Thymus (tissue), 11 donors: ENCODE results near the gene ATXN7. TPM values are rescaled to one million over a fixed set of nuclear protein-coding genes. Genes with fewer than 3 reads are reported as not detected.

Experiments used
- DNase-seq, 9 donors: peaks; one replicate each; pipeline ENCODE4 v3.0.0-alpha.2; 2013; ENCODE audit warnings: low spot score in 9 of 9, low read depth in 6 of 9, missing footprints in 1 of 9
- H3K27ac ChIP-seq, 2 donors: one replicate each; pipeline ENCODE4 v1.5.1; 2013; ENCODE audit warnings: control low read depth in 1 of 2, low read depth in 1 of 2, low read length in 1 of 2, mild to moderate bottlenecking in 1 of 2, moderate library complexity in 1 of 2
- H3K27me3 ChIP-seq, 2 donors: one replicate each; pipeline ENCODE4 v1.5.1; 2013; ENCODE audit warnings: low read length in 1 of 2; ENCODE audit not compliant: control insufficient read depth in 2 of 2, insufficient read depth in 1 of 2
- H3K36me3 ChIP-seq, 2 donors: one replicate each; pipeline ENCODE4 v1.5.1; 2013; ENCODE audit warnings: low read length in 1 of 2, mild to moderate bottlenecking in 1 of 2, moderate library complexity in 1 of 2; ENCODE audit not compliant: control insufficient read depth in 2 of 2, insufficient read depth in 2 of 2
- H3K4me1 ChIP-seq, 2 donors: one replicate each; pipeline ENCODE4 v1.5.1; 2013; ENCODE audit warnings: low read length in 2 of 2; ENCODE audit not compliant: control insufficient read depth in 2 of 2, insufficient read depth in 2 of 2
- H3K4me3 ChIP-seq, 2 donors: one replicate each; pipeline ENCODE4 v1.5.1; 2013; ENCODE audit warnings: low read length in 2 of 2, control low read depth in 1 of 2, mild to moderate bottlenecking in 1 of 2
- H3K9me3 ChIP-seq, 2 donors: one replicate each; pipeline ENCODE4 v1.5.1; 2013; ENCODE audit warnings: low read length in 1 of 2, mild to moderate bottlenecking in 1 of 2; ENCODE audit not compliant: control insufficient read depth in 2 of 2, insufficient read depth in 1 of 2
- WGBS: extraction: QIAGEN DNeasy Blood & Tissue Kit; methylation state at CpG from one replicate; pipeline ENCODE4 v1.1.7; 2013; 5-methylcytosine and 5-hydroxymethylcytosine counted together
- polyA plus RNA-seq: library from polyadenylated mRNA; stranded (reverse); fragments of 200-250 nt; gene quantifications from one replicate; pipeline ENCODE4 v1.2.3, GENCODE V29; 2013
- total RNA-seq: library from RNA; stranded (reverse); fragments of 120-200 nt; gene quantifications from one replicate; pipeline ENCODE4 v1.2.4, GENCODE V29; 2013
- donor health status: healthy.

The ATXN7 gene
- total and polyA plus RNA-seq, 2 donors = 7.8 to 11.8 TPM

- H3K4me1 ChIP-seq = peaks cover 0 to under 1% of the 10 kb centered on the region in 2 donors
- 97% methylated on average over 2 of the region's 2 CpGs for WGBS
- H3K27me3 ChIP-seq = no peaks in the 10 kb centered on the region
- H3K9me3 ChIP-seq = no peaks in the 10 kb centered on the region
- H3K27ac ChIP-seq = no peak overlapping the region
- DNase-seq = no peak
- peaks cover 0 to 2% of the 10 kb centered on the region in 2 donors for H3K36me3 ChIP-seq
- H3K4me3 ChIP-seq = no peak overlapping the region
Observed at GRCh38 chr3:63857311-63857710, 6.4 kb upstream of the ATXN7 start.

- DNase-seq = no peak
- no peaks in the 10 kb centered on the region for H3K27me3 ChIP-seq
- WGBS = 99% methylated on average over 3 of the region's 3 CpGs
- H3K27ac ChIP-seq = no peak overlapping the region
- H3K36me3 ChIP-seq = no peaks in the 10 kb centered on the region
- H3K9me3 ChIP-seq = no peaks in the 10 kb centered on the region
- no peak overlapping the region for H3K4me3 ChIP-seq
- peaks cover 6 to 8% of the 10 kb centered on the region in 2 donors for H3K4me1 ChIP-seq
Observed at GRCh38 chr3:63860776-63861175, 2.9 kb upstream of the ATXN7 start.

- Histone ChIP-seq H3K4me1 (peaks cover 6 to 8% of the 10 kb centered on the region in 2 donors), H3K27ac (no peak overlapping the region), H3K36me3 (no peaks in the 10 kb centered on the region), H3K9me3 (no peaks in the 10 kb centered on the region), H3K4me3 (no peak overlapping the region), H3K27me3 (no peaks in the 10 kb centered on the region)
- no peak for DNase-seq
- WGBS = 98% methylated on average over 5 of the region's 5 CpGs
Observed at GRCh38 chr3:63861306-63861705, 2.4 kb upstream of the ATXN7 start.

GRCh38 chr3:63862804-63863149 is 890 bp upstream of the ATXN7 start:
- H3K27me3 ChIP-seq = no peaks in the 10 kb centered on the region
- WGBS = 28% methylated on average over 5 of the region's 5 CpGs
- DNase-seq = peak in 1 of 9 donors; percentile 18
- peak overlapping the region in 1 of 2 donors; percentile 9 for H3K27ac ChIP-seq
- H3K4me3 ChIP-seq = peak overlapping the region; percentile 76 to 82
- peaks cover 6 to 8% of the 10 kb centered on the region in 2 donors for H3K4me1 ChIP-seq
- peaks cover 0 to 5% of the 10 kb centered on the region in 2 donors for H3K36me3 ChIP-seq
- no peaks in the 10 kb centered on the region for H3K9me3 ChIP-seq

DNA sequence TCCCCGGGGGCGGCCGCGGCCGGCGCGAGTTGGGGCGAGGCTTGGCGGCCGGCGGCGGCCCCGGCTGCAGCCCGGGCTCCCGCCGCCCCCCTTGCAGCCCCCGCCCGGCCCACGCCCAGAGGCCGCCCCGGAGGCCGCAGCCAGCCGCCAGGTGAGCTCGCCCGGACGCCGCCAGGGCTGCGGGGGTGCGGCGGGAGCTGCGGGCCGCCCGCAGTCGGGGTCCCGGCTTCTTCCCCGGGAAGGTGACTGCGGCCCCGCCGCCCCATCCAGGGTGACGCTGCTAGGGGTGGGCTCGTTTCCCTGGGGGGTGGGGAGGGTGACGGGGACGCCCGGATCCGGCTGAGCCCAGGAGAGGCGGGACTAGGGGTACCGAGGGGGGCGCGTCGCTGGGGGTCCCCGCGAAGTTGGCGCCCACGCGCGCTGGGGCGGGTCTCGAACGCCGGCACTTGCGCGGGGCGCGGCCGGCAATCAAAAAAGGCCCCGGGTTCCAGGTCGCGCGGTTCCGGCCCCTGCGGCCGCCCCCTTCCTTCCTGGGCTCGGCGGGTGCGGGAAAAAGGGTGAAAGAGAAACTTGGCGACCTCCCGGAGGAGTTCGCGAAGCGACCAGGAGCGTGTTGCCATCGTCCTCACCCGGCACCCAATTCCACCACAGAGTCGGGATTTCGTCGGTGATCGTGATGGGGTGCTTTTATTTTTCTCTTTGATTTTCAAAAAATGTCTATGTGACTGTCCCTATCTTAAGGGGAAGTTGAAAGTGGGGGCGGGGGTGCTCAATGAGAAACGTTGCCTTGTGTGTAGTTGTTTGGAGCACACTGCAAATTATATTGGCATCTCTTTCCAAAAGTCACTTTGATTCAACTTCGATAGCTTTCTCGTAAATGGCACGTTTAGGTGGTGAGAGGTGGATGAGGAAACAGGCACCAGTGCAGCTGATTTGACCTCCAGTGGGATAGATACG is 619 bp downstream of the ATXN7 start:
- Histone ChIP-seq H3K36me3 (peaks cover 0 to 8% of the 10 kb centered on the region in 2 donors), H3K4me3 (peak overlapping the region; percentile 69 to 82), H3K27ac (peak overlapping the region; percentile 62 to 86), H3K9me3 (no peaks in the 10 kb centered on the region), H3K4me1 (peaks cover 6 to 8% of the 10 kb centered on the region in 2 donors), H3K27me3 (no peaks in the 10 kb centered on the region)
- DNase-seq = peak in 6 of 9 donors; percentile 23 to 67 (median 39)
- WGBS = under 1% methylated on average over 93 of the region's 93 CpGs

GRCh38 chr3:63864965-63865327 is 1.3 kb downstream of the ATXN7 start:
- Histone ChIP-seq H3K4me3 (peak overlapping the region; percentile 69 to 82), H3K4me1 (peaks cover 6 to 8% of the 10 kb centered on the region in 2 donors), H3K9me3 (no peaks in the 10 kb centered on the region), H3K27ac (peak overlapping the region; percentile 55 to 62), H3K27me3 (no peaks in the 10 kb centered on the region), H3K36me3 (peaks cover 0 to 8% of the 10 kb centered on the region in 2 donors)
- DNase-seq = no peak
- 6% methylated on average over 3 of the region's 3 CpGs for WGBS

DNA sequence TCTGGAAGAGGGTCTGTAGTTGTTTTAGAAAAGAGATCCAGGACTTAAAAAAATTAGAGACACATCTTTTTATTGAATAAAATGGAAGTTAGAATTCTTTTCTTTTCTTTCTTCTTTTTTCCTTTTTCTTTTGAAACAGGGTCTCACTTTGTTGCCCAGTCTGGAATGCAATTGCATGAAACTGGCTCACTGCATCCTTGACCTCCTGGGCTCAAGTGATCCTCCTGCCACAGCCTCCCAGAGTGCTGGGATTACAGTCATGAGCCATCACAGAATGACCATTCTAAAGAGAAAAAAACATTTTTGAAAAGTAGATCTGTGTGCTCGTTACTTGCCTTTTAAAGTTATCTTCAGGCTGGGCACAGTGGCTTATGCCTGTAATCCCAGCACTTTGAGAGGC is 3.6 kb downstream of the ATXN7 start:
- peaks cover 6 to 8% of the 10 kb centered on the region in 2 donors for H3K4me1 ChIP-seq
- H3K4me3 ChIP-seq = no peak overlapping the region
- H3K36me3 ChIP-seq = peaks cover 0 to 8% of the 10 kb centered on the region in 2 donors
- no peak overlapping the region for H3K27ac ChIP-seq
- 100% methylated on average over 1 of the region's 1 CpG for WGBS
- H3K9me3 ChIP-seq = no peaks in the 10 kb centered on the region
- no peak for DNase-seq
- H3K27me3 ChIP-seq = no peaks in the 10 kb centered on the region

GRCh38 chr3:63869940-63870614 is 6.4 kb downstream of the ATXN7 start:
- H3K9me3 ChIP-seq = no peaks in the 10 kb centered on the region
- no peaks in the 10 kb centered on the region for H3K27me3 ChIP-seq
- H3K4me3 ChIP-seq = no peak overlapping the region
- no peak for DNase-seq
- WGBS = 96% methylated on average over 3 of the region's 3 CpGs
- peaks cover 0 to 8% of the 10 kb centered on the region in 2 donors for H3K36me3 ChIP-seq
- no peak overlapping the region for H3K27ac ChIP-seq
- H3K4me1 ChIP-seq = peaks cover 0 to 3% of the 10 kb centered on the region in 2 donors

- Histone ChIP-seq H3K36me3 (peaks cover 0 to 8% of the 10 kb centered on the region in 2 donors), H3K27ac (no peak overlapping the region), H3K4me3 (no peak overlapping the region), H3K9me3 (no peaks in the 10 kb centered on the region), H3K4me1 (peaks cover 0 to 3% of the 10 kb centered on the region in 2 donors), H3K27me3 (no peaks in the 10 kb centered on the region)
- 89% methylated on average over 2 of the region's 2 CpGs for WGBS
- no peak for DNase-seq
Observed at GRCh38 chr3:63870615-63871005, 6.9 kb downstream of the ATXN7 start.
